K562 (cell line): ENCODE data around the gene ARHGAP9. TPM values are rescaled to one million over a fixed set of nuclear protein-coding genes. Genes with fewer than 3 reads are reported as not detected.

ENCODE experiments used
- ATAC-seq: fragments of 200-7000 bp; cut with Tn5 transposase; 3 replicates; pipeline ENCODE4 v1.9.1; 2020; ENCODE audit warnings: moderate library complexity
- BruUV-seq: library from RNA; stranded (reverse); fragments of 400-500 nt; replicated peaks from 2 replicates; lab custom pipeline; 2021; lab: Mats Ljungman, UMichigan
- CTCF ChIA-PET: fragments of 300-600 bp; formaldehyde crosslinking; extraction: SDS; loops from one replicate; lab custom pipeline; 2021; ENCODE audit warnings: low intra/inter-chr PET ratio; lab: Yijun Ruan, JAX
- POLR2A ChIA-PET: fragments of 300-600, 350-650 bp; sonication (Branson Sonifier 250); formaldehyde crosslinking; extraction: SDS; loops from one replicate; lab custom pipeline; 2021; ENCODE audit warnings: antibody characterized with exemption, inconsistent platforms; lab: Yijun Ruan, JAX
- DNase-seq, 4 experiments: peaks; one replicate each; pipeline versions ENCODE4 v3.0.0 to v3.0.0-alpha.2; 2011 to 2018; ENCODE audit warnings: low spot score in 3 of 4, mixed read lengths in 3 of 4; ENCODE audit errors: extremely low read depth in 1 of 4
- FAIRE-seq: peaks from 2 replicates; lab custom pipeline; 2011; peaks lifted over from hg19 to GRCh38; lab: Jason Lieb, UNC
- H2AFZ ChIP-seq: 2 replicates; pipeline ENCODE4 v1.6.0; 2011; ENCODE audit warnings: low read depth, low read length, control low read depth, inconsistent platforms
- H3K27ac ChIP-seq: fragments of 200-600 bp; 3 replicates; pipeline ENCODE4 v1.8.0; 2011; ENCODE audit warnings: low read depth, mild to moderate bottlenecking, control low read depth, inconsistent platforms, low read length, moderate library complexity, mixed read lengths; ENCODE audit errors: extremely low read depth
- H3K27me3 ChIP-seq, 2 experiments: fragments of 300-600 bp in 1 of 2; 2 replicates in 1 of 2; 3 replicates in 1 of 2; pipeline versions ENCODE4 v1.6.0 to v1.8.0; 2011; ENCODE audit warnings: inconsistent platforms in 2 of 2, low read length in 2 of 2, mild to moderate bottlenecking in 1 of 2, mixed read lengths in 1 of 2, moderate library complexity in 1 of 2; ENCODE audit not compliant: control insufficient read depth in 2 of 2, insufficient read depth in 2 of 2
- H3K36me3 ChIP-seq: fragments of 300-600 bp; 3 replicates; pipeline ENCODE4 v1.8.0; 2011; ENCODE audit warnings: mild to moderate bottlenecking, low read length, inconsistent platforms; ENCODE audit not compliant: control insufficient read depth, insufficient read depth
- H3K4me1 ChIP-seq, 2 experiments: fragments of 200-600 bp in 1 of 2; replicated peaks in 1 of 2; 2 replicates in 1 of 2; 3 replicates in 1 of 2; pipeline versions ENCODE4 v1.5.1 to v1.8.0; 2011; ENCODE audit warnings: inconsistent platforms in 2 of 2, low read length in 2 of 2, mild to moderate bottlenecking in 1 of 2, mixed read lengths in 1 of 2, moderate library complexity in 1 of 2; ENCODE audit not compliant: control insufficient read depth in 2 of 2, insufficient read depth in 2 of 2
- H3K4me2 ChIP-seq: 2 replicates; pipeline ENCODE4 v1.6.1; 2011; ENCODE audit warnings: low read length, control low read depth, inconsistent platforms, mixed read lengths; ENCODE audit not compliant: insufficient read depth
- H3K4me3 ChIP-seq: fragments of 200-600 bp; sonication (generic), shearing (Covaris generic); 2 replicates; pipeline ENCODE4 v1.5.1; 2016; ENCODE audit warnings: control low read depth, inconsistent platforms
- H3K79me2 ChIP-seq: fragments of 200-600 bp; 3 replicates; pipeline ENCODE4 v1.8.0; 2011; ENCODE audit warnings: low read length, inconsistent platforms; ENCODE audit not compliant: control insufficient read depth, insufficient read depth
- H3K9ac ChIP-seq, 2 experiments: 2 replicates each; pipeline versions ENCODE4 v1.6.0 to v1.6.1; 2011; ENCODE audit warnings: low read depth in 2 of 2, low read length in 2 of 2, control low read depth in 1 of 2, inconsistent platforms in 1 of 2, mild to moderate bottlenecking in 1 of 2, mixed read lengths in 1 of 2; ENCODE audit not compliant: insufficient read depth in 1 of 2
- H3K9me1 ChIP-seq: one replicate; pipeline ENCODE4 v1.6.0; 2011; ENCODE audit warnings: inconsistent platforms, mild to moderate bottlenecking, low read length, moderate library complexity; ENCODE audit not compliant: control insufficient read depth, insufficient read depth
- H3K9me3 ChIP-seq: replicated peaks from 2 replicates; pipeline ENCODE4 v1.5.1; 2011; ENCODE audit warnings: low read depth, low read length, inconsistent platforms; ENCODE audit not compliant: control insufficient read depth, insufficient read depth
- H4K20me1 ChIP-seq: replicated peaks from 2 replicates; pipeline ENCODE4 v1.6.1; 2011; ENCODE audit warnings: low read length, inconsistent platforms, mixed read lengths; ENCODE audit not compliant: control insufficient read depth, insufficient read depth
- CBX2 ChIP-seq: fragments of 200-600 bp; sonication (generic); IDR thresholded peaks from one replicate; pipeline ENCODE4 v1.6.1; 2012; ENCODE audit warnings: mild to moderate bottlenecking, low read length, inconsistent platforms; ENCODE audit not compliant: insufficient read depth, poor library complexity, severe bottlenecking
- ELK3 ChIP-seq: fragments of 450-650 bp; formaldehyde crosslinking; IDR thresholded peaks from 2 replicates; pipeline ENCODE4 v1.4.0; 2020; ENCODE audit warnings: mild to moderate bottlenecking
- FIP1L1 ChIP-seq: fragments of 200-400 bp; formaldehyde crosslinking; IDR thresholded peaks from 2 replicates; pipeline ENCODE4 v1.6.1; 2018; ENCODE audit warnings: mild to moderate bottlenecking, low read depth, low read length; ENCODE audit not compliant: poor library complexity, severe bottlenecking
- JUN ChIP-seq, 2 experiments: sonication (generic) in 1 of 2; formaldehyde crosslinking in 1 of 2; IDR thresholded peaks; 2 replicates each; pipeline versions ENCODE4 v1.6.1 to v1.8.0; 2012 to 2022; ENCODE audit warnings: borderline replicate concordance in 2 of 2, mild to moderate bottlenecking in 2 of 2, improper control_type of control experiment in 1 of 2, low read depth in 1 of 2, low read length in 1 of 2, missing genetic modification reagents in 1 of 2
- SRSF3 ChIP-seq: fragments of 200-400 bp; formaldehyde crosslinking; IDR thresholded peaks from 2 replicates; pipeline ENCODE4 v1.6.1; 2016; ENCODE audit warnings: mild to moderate bottlenecking, low read length, moderate library complexity; ENCODE audit not compliant: insufficient read depth
- TBP ChIP-seq: optimal IDR thresholded peaks from 2 replicates; pipeline ENCODE3; 2011; ENCODE audit warnings: low read depth, low read length, improper control_type of control experiment
- TFAM ChIP-seq: fragments of 250-450 bp; sonication (Bioruptor Pico); conservative IDR thresholded peaks from 2 replicates; pipeline ENCODE4 v1.5.0; 2021; ENCODE audit warnings: mild to moderate bottlenecking, moderate library complexity
- ZBTB2 ChIP-seq: fragments of 450-650 bp; IDR thresholded peaks from 2 replicates; pipeline ENCODE4 v1.6.1; 2016; ENCODE audit warnings: antibody characterized with exemption
- WGBS: fragments of 100-300 bp; shearing (Covaris generic); methylation state at CpG from one replicate; pipeline ENCODE4 v1.1.6; 2016; ENCODE audit warnings: low coverage, mixed read lengths; ENCODE audit not compliant: insufficient coverage; ENCODE audit errors: missing lambda C conversion rate; 5-methylcytosine and 5-hydroxymethylcytosine counted together
- in situ Hi-C: fragments of 300-500 bp; cut with MboI; formaldehyde crosslinking; loops from 4 replicates; pipeline ENCODE4 v1.15.0; 2018; ENCODE audit warnings: inconsistent platforms, mixed read lengths
- intact Hi-C: fragments of 100-400 bp; cut with micrococcal nuclease; formaldehyde crosslinking; loops from 2 replicates; pipeline ENCODE4 v1.14.2; 2022
- polyA plus RNA-seq, 8 experiments: library from polyadenylated mRNA; depleted of rRNA in 4 of 8; stranded (reverse) in 5 of 8; unstranded in 3 of 8; fragments of >200 nt; fragmentation: Nextera tagmentation in 2 of 8; fragmentation: Illumina TruSeq in 1 of 8; extraction: Ambion mirVana in 2 of 8; extraction: Trizol in 1 of 8; gene quantifications; 2 replicates each; pipeline versions ENCODE4 v1.2.1 to v1.2.3, GENCODE V29; 2011 to 2014; ENCODE audit warnings: inconsistent platforms in 1 of 8, missing spikeins in 1 of 8
- total RNA-seq, 7 experiments: library from RNA; depleted of rRNA in 6 of 7; stranded (reverse); fragments of >200 nt in 6 of 7; fragmentation: Illumina TruSeq in 2 of 7; extraction: Trizol in 2 of 7; gene quantifications; 2 replicates each; pipeline versions ENCODE4 v1.2.1 to v1.2.3, GENCODE V29; 2011 to 2021; ENCODE audit warnings: low replicate concordance in 1 of 7

ARHGAP9 gene
- total and polyA plus RNA-seq, 9 of the 15 experiments (the other 6 are each of a cell fraction or from before 2014, with no cell fraction given): 1.5 to 10.2 (median 5.1) TPM

- no peak for TF ChIP-seq CBX2
- no peak for TF ChIP-seq FIP1L1
- TF ChIP-seq TFAM (CRISPR knock-in tag): no peak
- TF ChIP-seq JUN (IDR thresholded peaks at IDR 0.05; ENCODE audit: borderline replicate concordance, low read depth, low read length): no peak
- TF ChIP-seq JUN (CRISPR knock-in tag; IDR thresholded peaks at IDR 0.05; ENCODE audit: borderline replicate concordance): no peak
- TF ChIP-seq SRSF3: no peak
- no peak for TF ChIP-seq ELK3 (CRISPR knock-in tag)
- TF ChIP-seq TBP: no peak
- no peak for TF ChIP-seq ZBTB2
- peaks cover 8 to 13% of the 10 kb centered on the region in 2 experiments for H3K4me1 ChIP-seq
- CTCF ChIA-PET: no interaction called here
- WGBS: 24% methylated on average over 12 of the region's 12 CpGs
- in situ Hi-C loops (no loop called here), intact Hi-C loops (no loop called here)
- no peak overlapping the region for H3K4me3 ChIP-seq
- H3K9me3 ChIP-seq: no peaks in the 10 kb centered on the region
- H4K20me1 ChIP-seq: no peaks in the 10 kb centered on the region
- peaks cover 16 to 52% of the 10 kb centered on the region in 2 experiments; a peak in 3 of 5 replicates for H3K27me3 ChIP-seq
- FAIRE-seq (no peak), DNase-seq (no peak), ATAC-seq (no peak)
- POLR2A ChIA-PET: interaction anchor here (0.7 to 1.1 kb wide), 2 partner anchors 20 to 34 kb away, joined by 3 read pairs; no protein-coding TSS in a partner anchor
- H3K9me1 ChIP-seq: no peaks in the 10 kb centered on the region
- H3K27ac ChIP-seq: no peak overlapping the region
- no peaks in the 10 kb centered on the region for H3K79me2 ChIP-seq
- H3K36me3 ChIP-seq: no peaks in the 10 kb centered on the region
- no peak overlapping the region for H3K4me2 ChIP-seq
- no TSS peak for BruUV-seq
- H3K9ac ChIP-seq: no peak overlapping the region; a peak in 1 of 4 replicates
- H2AFZ ChIP-seq: no peak overlapping the region
Observed at GRCh38 chr12:57467212-57467874, 12.3 kb downstream of the ARHGAP9 start.
